ENCODE data around the gene CST8.

The CST8 gene

DNA sequence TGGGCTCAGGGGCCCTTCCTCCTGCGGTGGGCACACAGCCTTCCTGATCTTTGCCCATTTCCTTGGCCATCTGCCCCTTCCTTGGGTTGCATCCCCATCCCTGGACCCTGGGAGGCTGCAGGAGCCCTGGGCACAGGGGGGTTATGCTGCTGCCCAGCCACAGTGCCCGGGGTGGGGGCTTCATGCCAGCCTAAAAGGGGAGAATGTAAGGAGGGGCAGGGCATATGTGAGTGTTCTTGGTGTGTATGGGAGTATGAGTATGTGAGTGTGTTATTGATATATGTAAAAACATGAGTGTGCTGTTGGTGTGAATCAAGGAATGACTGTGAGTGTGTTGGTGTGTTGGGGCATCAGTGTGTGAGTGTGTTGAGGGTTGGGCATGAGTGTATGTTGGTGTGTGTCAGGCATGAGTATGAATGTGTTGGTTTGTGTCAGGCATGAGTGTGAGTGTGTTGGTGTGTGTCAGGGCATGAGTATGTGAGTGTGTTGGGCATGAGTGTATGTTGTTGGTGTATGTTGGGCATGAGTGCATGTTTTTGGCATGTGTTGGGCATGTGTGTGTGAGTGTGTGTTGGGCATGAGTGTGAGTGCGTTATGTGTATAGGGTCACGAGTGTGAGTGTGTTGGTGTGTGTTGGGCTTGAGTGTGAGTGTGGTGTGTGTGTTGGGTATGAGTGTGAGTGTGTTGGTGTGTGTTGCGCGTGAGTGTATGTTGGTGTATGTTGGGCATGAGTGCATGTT, 14.7 kb upstream of the CST8 start:
- DNase-seq, result no peak

DNA sequence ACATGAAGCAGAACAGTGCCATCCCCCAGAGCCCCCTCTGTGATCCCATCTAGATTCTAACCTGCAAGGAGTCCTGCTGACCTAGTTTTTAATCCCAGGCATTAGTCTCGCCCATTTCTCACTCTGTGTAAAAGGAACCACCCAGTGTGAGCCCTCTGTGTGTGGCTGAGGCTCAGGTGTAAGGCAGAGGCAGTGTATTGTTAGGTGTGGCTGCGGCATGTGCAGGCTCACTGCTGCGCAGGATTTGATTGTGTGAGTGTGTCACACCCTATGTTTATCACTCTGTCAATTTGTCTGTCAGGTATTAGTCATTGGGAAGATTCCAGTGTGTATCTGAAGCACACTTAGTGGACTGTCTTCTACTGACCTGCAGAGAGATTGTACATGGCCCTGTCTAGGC, 13.7 kb upstream of the CST8 start:
- no peak for DNase-seq

DNA sequence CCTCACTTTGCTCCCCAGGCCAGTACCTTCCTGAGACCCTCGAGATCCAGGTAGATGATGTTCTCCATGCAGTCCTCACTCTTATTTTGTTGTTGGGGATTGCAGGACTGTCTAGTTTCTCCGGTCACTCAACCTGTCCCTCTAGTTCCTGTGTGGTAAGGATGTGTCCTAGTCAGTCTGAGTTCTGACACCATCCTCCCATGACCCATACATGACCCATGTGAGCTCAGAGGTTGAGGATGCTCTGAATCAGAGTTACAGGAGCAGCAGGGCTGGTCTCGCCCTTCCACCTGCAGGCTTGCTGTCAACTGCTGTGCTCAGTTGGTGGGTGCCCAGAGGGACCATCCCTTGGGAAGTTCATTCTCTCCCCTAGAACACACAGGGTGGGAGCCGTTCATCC, 11.9 kb upstream of the CST8 start:
- no peak for DNase-seq

DNA sequence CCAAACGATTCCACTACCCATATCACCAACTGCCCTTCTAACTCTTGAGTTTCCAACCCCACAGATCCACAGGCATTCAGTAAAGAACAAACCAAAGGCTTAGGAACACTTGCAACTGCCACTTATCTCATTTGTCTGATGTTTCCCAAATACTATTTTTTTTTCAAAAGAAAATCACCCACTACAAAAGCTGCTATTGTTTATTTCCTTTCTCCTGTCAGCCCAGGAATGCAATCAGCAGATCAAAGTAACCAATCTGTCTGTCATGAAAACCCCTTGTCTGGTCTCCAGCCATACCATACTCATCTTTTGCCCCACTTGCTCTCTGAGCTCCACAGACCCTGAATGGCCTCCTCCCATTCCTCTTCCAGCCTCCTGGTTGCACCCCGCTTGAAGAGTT, 8.8 kb upstream of the CST8 start:
- DNase-seq, result no peak

DNA sequence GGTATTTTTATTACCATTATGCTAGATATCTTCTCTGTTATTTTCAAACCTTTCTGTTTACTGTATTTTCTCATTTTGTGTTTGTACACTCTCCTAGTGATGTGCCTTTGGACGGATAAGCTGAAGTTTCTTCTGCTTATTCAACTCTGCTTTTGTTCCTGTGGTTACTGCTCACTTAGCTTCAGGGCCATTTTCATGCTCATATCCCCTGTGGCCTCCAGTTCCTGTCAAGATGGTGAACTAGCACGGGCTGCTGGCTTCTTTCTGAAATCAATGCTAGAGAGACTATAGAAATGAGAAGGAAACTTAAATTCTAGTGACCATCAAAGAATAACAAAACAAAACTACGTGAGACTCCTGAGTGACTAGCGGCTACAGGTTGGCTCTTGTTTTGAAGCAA, 6.8 kb upstream of the CST8 start:
- no peak for DNase-seq

DNA sequence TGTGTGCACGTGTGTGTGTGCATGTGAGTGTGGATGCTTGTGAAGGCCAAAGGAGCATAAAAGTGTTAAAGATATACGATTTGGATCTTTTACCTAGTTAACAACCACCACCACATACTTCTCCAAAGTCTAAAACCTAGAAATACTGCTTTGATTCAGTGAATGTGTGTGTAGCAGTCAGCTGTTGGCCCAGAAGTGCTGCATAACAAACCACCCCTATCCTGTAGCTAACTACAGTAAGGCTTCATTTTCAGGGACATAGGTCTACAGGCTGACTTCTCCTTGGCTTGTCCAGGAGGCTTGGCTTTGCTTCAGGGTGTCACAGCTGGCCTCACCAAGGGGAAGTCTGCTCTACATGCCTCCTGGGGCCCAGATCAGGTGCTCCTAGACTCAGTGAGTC, 2.4 kb upstream of the CST8 start:
- no peak for DNase-seq

DNA sequence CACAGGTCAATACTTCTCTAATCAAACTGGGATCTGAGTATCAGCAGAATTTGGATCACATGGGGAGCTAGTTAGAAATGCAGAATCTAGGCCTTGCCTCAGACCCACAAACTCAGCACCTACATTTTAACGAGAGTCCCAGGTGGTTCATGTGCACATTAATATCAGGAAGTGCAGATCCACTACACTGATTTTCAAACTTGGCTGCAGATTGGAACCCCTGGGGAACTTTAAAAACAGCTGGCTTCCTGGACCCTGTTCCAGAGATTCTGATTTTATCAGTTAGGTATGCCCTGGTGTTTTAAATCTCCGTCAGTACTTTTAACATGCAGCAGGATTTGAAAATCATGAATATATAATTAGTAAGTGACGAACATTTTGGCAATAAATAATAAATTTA, 1.9 kb upstream of the CST8 start:
- DNase-seq, result no peak

DNA sequence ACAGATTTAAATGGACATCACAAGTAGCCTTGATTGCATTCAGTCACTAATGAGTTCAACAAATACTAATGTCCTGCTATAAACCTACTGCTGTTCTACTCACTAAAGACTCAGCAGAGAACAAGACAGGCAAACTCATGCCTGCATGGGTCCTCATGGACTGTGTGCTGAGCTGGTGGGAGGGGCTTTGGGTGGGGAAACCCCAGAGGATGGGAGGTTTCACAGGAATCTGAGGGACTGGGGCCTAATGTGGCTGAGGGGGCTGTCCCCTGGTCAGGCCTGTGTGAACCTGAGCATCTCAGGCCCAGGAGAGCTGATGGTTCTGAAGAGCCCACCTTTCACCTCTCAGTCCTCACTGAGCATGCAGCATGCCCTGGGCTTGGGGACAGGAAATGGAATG, 1.4 kb downstream of the CST8 start:
- no peak for DNase-seq

DNA sequence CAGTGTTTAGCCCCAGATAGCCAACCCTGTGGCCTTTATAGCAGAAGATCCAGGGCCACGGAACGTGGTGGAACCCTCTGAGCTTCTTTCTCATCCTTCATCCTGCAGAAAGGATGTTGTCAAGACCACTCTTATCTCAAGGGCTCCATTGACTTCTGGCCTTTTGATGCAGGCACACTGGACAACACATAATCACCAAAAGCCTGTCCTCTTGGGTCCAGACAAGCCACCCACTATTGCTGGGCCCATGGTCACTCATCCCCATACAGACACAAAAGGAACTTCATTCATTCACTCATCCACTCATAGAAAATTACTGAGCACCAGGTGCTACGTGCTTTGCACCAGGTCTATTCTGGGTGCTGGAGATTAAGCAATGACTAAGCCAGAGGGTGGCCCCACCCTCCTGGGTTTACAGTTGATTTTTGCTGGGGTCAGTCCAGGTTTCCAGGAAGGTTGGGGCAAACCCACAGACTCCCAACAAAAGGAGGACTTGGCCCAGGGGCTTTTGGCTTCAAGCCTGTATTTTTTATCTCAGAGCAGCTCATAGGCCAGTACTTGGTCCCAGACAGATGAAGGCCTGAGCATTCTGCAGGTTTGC, 2.4 kb downstream of the CST8 start:
- DNase-seq, result no peak

DNA sequence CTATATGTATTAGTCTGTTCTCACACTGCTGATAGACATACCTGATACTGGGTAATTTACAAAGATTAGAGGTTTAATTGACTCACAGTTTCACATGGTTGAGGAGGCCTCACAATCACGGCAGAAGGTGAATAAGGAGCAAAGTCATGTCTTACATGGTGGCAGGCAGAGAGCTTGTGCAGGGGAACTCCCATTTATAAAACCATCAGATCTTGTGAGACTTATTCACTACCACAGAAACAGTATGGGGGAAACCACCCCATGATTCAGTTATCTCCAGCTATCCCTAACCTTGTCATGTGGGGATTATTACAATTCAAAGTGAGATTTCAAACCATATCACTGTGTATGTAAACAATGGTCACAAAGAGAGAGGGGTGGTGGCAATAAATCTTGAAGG, 6.6 kb downstream of the CST8 start:
- no peak for DNase-seq

DNA sequence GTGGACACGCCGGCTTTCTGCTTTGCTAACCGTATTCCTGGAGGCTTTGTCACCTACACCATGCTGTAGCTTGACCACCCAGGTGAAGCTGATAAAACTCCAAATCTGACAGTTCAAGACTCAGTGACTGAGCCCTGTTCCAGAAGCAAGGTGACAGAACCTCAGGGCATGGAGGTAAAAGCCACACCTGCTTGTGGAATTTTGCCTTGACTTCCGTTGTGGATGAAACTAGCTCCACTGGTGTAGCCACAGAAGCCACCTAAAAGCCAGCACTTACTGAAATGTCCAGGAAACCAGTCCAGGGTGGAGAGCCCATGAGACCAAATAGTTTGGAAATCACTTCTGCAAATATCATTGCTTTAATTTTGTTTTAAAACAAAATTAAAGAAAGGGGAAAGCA, 11.0 kb downstream of the CST8 start:
- DNase-seq, result no peak

DNA sequence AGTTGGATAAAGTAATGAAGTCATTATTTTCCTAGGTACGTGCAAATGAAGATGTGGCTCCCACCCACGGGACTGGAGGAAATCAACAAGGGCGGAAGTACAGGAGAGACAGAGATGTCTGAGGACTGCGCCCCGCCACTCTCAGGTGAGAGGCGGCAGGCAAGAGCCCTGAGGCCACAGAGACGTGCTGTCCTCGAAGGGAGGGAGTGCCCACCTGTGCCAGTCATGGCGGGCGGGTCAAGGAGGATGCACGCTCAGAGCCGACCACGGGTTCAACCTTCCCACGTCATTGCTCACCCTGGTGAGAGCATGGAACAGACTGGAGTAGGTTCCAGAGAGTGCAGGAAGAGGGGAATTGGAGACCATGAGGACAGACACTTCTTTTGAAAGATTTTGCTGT, 12.7 kb downstream of the CST8 start:
- no peak for DNase-seq

DNA sequence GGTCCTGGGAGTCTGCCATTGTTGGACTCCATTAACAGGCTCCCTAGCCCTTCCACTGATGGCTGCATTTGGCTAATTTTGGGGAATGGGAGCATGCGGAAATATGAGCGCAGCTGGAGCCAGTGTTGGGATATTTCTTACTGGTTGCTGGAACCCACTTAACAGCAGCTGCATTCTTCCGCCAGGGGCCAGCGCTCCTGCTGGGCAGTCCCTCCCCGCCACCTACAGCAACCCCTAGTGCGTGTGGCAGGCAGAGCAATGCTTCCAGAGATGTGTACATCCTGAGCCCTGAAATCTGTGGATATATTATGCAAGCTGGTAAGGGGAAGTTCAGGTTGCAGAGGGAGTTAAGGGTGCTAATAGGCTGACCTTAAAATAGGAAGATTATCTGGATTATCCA, 16.4 kb downstream of the CST8 start:
- no peak for DNase-seq

DNA sequence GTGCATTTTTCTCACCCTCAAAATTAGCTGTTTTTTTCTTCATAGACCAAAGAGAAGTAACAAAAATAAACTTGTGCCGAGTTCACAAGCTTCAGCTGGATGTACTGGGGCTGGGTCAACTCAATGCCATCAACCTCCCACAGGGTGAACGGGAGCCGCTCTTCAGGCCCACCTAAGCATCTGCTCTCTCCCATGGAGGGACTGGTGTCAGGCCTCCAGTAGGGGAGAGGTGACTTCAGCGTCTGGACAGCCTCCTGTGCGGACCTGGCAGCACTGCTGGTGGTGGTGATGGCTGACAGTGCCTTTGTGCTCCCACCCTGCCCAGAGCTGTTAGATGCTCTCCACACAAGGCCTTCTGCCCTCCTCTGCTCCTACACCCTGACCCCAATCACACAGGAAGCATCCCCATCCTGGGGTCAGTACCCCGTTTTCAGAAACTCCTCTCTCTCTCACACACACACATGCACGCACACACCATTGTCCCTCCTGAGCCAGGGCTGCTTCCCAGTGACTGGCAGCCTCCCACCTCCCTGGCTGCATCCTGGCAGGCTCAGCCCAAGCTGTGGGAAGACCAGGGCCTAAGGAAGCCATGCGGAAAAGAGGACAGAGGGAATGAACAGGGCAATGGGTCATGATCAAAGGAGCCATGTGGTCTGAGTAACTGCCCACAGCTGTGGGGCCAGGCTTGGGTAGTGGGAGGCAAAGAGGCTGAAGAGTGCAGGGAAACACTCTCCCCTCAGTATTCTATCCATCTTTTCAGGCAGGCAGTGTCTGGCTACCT, 17.7 kb downstream of the CST8 start:
- no peak for DNase-seq

DNA sequence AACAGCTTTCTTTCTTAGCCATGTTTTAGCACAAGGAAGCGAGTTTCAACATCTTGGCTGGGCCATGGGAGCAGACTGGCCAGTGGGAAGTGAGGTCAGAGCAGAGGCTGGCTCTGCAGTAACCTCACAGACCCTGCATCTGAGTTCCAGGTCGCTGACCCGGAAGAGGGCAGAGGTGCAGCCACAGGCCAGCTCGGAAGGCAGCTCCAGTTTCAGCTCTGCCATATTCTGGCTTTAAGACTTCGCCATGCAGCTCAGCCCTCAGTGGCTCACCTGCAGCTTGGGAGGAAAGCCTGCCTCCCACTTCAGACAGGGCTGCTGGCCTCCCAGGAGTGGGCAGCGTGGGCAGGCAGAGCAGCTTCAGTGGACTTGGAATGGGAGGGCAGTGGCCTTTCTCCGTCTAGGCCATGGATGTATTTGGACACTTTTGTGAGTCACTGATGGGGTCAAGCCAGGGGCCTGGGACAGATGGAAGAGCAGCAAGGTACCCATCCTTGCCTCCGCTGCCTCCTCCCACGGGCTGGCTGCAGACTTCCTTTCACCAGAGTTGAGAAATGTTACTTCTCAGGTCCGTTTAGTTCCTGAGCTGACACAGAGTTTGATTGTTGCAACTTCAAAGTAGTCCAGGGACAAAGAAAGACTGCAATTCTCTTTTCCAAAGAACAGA, 18.5 kb downstream of the CST8 start:
- no peak for DNase-seq

DNA sequence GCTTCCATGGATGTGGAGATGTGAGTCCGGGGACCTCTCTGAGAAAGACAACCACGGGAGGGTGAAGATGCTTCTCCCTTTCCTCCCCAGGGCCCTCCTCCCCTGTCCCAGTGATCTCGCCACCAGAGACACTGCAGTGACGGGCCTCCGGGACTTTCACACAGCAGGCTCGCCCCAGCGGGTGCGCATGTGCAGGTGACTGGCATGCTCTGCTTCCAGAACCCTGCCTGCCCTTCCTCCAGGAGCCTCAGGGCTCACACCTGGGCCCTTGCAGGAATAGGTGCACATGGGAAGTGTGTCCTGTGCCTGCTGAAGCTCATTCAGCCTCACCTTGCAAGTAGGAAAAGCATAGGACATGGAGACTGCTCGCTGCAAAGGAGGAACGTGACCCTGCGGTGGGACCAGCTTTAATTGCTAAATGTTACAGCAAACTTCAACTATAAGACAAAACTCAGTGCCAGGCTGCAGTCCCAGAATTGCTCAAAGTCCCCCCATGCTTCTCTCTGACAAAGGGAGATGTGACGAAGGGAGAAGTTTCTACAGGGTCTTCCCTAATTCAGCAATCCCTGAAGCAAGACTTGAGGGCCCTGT, 19.2 kb downstream of the CST8 start:
- DNase-seq, result no peak

DNA sequence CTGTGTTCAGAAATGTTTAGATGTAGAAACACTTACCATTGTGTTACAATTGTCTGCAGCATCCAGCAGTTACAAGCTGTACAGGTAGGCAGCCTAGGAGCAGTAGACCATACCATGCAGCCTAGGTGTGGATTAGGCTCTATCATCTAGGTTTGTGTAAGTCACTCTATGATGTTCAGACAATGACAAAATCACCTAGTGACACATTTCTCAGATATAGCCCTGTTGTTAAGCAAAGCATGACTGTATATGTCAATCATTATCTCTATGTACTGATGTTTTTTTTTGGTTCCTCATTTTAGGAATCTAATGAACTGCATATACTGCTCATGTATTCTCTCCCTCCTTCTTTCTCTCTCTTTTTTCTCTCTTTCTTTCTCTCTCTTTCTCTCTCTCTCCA, 22.2 kb downstream of the CST8 start:
- DNase-seq, result no peak

DNA sequence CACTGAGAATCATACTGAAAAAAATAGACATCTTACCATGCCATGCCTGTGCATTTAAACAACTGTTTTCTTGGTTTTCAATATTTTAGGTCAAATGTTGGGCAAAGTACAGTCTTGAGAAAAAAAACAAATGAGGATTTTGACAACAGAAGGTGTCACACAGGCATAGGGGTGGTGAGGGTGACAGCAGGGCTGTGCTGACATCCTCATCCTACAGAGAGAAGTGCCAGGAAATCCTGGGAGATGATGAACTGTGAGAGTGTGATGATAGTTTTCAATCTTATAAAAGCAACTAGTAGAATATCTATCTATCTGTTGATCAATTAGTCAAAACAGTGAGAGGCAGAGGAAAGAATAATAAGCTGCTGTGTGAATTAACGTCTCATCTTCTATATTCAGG, 23.9 kb downstream of the CST8 start:
- DNase-seq, result no peak

DNA sequence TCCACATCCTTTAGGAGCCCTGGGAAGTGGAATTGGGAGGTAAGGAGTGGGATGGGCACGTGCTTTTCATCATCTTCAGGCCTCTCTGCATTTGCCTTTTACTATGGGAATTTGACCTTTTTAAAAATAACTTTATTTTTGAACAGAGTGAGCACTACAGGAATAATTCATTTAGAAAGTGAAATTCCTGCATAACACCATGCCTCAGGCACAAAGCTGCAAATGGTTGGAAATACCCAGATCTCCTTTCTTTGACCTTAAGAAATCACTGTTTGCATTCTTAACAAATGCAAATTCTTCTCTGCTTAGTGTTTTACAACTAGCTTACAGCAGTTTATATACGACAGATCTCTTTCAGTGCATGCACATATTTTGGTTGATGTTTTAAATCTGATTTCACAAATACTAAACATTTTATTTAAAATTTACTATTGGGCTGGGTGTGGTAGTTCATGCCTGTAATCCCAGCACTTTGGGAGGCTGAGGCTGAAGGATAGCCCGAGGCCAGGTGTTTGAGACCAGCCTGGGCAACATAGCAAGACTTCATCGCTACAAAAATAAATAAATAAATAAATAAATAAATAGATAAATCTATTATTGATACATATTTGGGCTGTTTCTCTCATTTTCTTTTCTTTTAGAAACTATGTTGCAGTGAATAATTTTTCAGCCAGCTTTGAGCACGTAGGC, 24.5 kb downstream of the CST8 start:
- DNase-seq, result no peak

DNA sequence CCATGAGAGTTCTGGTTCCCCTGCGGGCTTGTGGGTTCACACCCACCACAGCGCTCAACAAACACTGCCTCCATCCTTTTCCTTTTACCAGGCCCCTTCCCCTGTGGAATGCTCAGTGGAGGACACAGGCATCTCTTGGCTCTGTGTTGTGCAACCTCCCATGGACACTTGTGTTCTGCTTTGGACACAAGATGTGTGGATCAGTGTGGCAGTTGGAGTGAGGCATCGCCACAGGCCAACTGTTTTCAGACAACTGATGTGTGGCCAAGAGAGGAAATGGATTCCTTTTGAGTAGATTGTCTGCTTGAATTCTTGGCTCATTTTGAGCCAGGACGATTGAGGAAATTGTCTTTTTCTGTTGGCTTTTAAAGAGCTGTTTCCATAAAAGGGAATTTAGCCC, 26.8 kb downstream of the CST8 start:
- no peak for DNase-seq

DNA sequence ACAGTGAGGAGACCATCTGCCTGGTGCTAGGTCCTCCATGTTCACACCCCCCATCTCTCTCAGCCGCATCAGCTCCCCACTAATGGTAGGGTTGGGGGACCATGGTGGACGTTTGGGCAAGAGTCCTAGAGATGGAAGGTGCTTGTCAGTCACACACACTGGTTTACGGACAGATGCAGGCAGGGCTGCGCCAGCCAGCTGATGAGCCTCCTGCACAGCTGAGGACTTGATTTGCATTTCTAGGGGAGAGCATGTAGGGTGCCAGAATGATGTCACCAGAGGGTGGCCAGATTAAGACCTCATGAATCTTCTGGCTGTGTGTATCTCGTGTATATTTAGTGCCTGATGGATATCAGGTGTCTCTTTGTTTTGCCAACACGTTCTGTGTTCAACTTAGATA, 28.6 kb downstream of the CST8 start:
- DNase-seq, result peak in 1 of 2 experiments; percentile 33

DNA sequence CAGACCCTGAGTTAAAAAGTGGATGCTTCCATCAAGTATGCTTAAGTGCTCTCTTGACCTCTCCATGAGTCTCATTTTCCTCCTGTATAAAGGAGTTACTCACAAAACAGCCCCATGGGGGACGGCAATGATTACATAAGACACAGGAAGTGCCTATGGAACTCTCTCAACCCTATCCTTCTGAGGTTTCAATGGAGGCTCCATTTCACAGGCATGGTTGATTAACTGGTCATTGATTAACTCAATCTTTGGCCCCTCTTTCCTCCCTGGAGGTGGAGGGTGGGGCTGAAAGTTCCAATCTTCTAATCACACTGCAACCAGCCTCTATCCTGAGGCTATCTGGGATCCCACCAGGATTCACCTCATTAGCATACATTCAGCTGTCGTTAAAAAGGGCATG, 29.3 kb downstream of the CST8 start:
- DNase-seq, result peak in 1 of 2 experiments; percentile 6

DNA sequence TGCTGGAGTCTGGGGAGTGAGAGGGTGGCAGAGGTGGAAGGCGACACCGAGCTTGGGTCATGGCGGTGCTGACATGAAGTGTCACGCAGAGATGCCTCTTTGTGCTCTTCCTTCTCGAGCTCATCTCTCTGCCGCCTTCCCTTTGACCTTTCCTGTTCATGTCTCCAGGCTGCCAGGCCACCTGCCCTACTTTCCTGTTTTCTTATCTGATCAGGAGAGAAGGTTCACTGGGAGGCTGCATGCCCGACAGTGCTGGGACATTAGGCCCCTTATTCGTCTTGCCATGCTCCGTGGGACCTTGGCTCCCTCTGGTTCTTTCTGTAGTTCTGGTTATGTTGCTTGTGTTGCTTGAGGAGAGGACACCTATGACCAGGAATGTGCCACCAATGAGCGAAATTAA, 33.2 kb downstream of the CST8 start:
- DNase-seq, result no peak
